ENCODE data around the gene SLC6A12.

GRCh38 chr12:215116-215515 is 1.2 kb upstream of the SLC6A12 start:
- TF ChIP-seq, protein P1, sequence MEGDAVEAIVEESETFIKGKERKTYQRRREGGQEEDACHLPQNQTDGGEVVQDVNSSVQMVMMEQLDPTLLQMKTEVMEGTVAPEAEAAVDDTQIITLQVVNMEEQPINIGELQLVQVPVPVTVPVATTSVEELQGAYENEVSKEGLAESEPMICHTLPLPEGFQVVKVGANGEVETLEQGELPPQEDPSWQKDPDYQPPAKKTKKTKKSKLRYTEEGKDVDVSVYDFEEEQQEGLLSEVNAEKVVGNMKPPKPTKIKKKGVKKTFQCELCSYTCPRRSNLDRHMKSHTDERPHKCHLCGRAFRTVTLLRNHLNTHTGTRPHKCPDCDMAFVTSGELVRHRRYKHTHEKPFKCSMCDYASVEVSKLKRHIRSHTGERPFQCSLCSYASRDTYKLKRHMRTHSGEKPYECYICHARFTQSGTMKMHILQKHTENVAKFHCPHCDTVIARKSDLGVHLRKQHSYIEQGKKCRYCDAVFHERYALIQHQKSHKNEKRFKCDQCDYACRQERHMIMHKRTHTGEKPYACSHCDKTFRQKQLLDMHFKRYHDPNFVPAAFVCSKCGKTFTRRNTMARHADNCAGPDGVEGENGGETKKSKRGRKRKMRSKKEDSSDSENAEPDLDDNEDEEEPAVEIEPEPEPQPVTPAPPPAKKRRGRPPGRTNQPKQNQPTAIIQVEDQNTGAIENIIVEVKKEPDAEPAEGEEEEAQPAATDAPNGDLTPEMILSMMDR (IDR thresholded peaks at IDR 0.05) = no peak
- no peak for TF ChIP-seq POLR2A (IDR thresholded peaks at IDR 0.05)

Measured in uterus (tissue), 2 donors.